ENCODE results near the gene SNCB. TPM values are rescaled to one million over a fixed set of nuclear protein-coding genes. Genes with fewer than 3 reads are reported as not detected.

SNCB gene
- total RNA-seq, 2 experiments from 2014 or later = 0.46 to 0.55 TPM

DNA sequence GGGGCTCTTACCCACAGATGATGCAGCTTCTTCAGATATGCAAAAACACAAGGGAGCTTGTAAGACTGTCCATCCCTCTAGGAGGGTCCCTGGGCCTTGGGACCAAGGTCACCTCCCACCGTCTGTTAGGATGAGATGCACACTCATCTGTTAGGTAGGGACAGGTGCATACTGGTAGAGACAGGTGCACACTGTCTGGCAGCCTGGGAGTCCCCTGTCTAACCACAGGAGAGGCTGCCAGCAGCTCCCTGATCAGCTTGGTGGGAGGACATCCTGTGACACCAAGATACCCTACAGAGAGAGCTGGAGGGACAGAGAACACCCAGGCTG lies 30.2 kb upstream of the SNCB start:
- Mint-ChIP-seq H3K27me3 (peaks cover 8% of the 10 kb centered on the region), H3K4me1 (peaks cover 29% of the 10 kb centered on the region), H3K36me3 (ENCODE audit: low read depth) (peaks cover 4% of the 10 kb centered on the region), H3K27ac (no peak overlapping the region), H3K4me3 (no peak overlapping the region), H3K9me3 (ENCODE audit: low read depth) (no peaks in the 10 kb centered on the region)
- DNase-seq (no peak), ATAC-seq (peak; percentile 34)
- intact Hi-C loops (cut with DNase I, micrococcal nuclease) = loop anchor here (1.0 to 5.0 kb wide), 4 partner anchors 150 to 452 kb away; partner anchors contain the start of gene UNC5A (in 1 of the 2)
- CTCF ChIA-PET = interaction anchor here (0.6 to 6.1 kb wide), 63 partner anchors 8 to 503 kb away, joined by 3 to 56 read pairs (median 4); partner anchors contain the start of genes EIF4E1B, HK3, SNCB and TSPAN17
- POLR2A ChIA-PET = interaction anchor here (1.1 kb wide), 1 partner anchor 242 kb away, joined by 9 read pairs; no protein-coding TSS in a partner anchor

DNA sequence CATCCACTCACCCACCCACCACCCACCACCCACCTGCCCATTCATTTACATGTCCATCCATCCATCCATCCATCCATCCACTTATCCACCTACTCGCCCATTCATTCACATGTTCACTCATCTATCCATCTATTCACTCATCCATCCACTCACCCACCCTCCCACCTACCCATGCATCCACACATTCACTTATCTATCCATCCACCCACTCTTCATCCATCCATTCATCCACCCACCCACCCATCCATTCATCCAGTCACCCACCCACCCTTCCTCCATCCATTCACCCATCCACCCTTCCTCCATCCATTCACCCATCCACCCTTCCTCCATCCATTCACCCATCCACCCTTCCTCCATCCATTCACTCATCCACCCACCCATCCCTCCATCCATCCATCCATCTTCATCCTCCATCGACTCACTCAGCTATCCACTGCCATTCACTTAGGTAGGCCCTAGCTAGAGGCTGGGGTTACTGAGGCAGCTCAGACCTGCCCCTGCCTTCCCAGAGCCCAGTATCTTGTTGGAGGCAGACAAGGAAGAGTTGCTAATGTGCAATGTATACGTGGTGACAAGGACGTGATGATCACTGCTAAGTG lies 29.6 kb upstream of the SNCB start:
- H3K36me3 Mint-ChIP-seq (ENCODE audit: low read depth) = peaks cover 4% of the 10 kb centered on the region
- H3K9me3 Mint-ChIP-seq (ENCODE audit: low read depth) = no peaks in the 10 kb centered on the region
- ATAC-seq (no peak), DNase-seq (no peak)
- CTCF ChIA-PET = interaction anchor here (0.6 to 6.1 kb wide), 60 partner anchors 9 to 504 kb away, joined by 3 to 56 read pairs (median 4); partner anchors contain the start of genes EIF4E1B, HK3, SNCB and TSPAN17
- no peak overlapping the region for H3K27ac Mint-ChIP-seq
- POLR2A ChIA-PET = interaction anchor here (1.1 kb wide), 1 partner anchor 242 kb away, joined by 9 read pairs; no protein-coding TSS in a partner anchor
- intact Hi-C loops (cut with DNase I, micrococcal nuclease) = loop anchor here (1.0 to 5.0 kb wide), 5 partner anchors 83 to 452 kb away; partner anchors contain the start of gene UNC5A (in 1 of the 2)
- peaks cover 30% of the 10 kb centered on the region for H3K4me1 Mint-ChIP-seq
- H3K27me3 Mint-ChIP-seq = peaks cover 8% of the 10 kb centered on the region
- H3K4me3 Mint-ChIP-seq = no peak overlapping the region

GRCh38 chr5:176659512-176659839 lies 29.1 kb upstream of the SNCB start:
- intact Hi-C loops (cut with DNase I, micrococcal nuclease) = loop anchor here in 1 of 2 experiments (2.0 kb wide), 2 partner anchors 83 to 299 kb away; no protein-coding TSS in a partner anchor
- DNase-seq = no peak
- Mint-ChIP-seq H3K4me1 (peaks cover 34% of the 10 kb centered on the region), H3K9me3 (ENCODE audit: low read depth) (no peaks in the 10 kb centered on the region), H3K27ac (no peak overlapping the region), H3K27me3 (peaks cover 8% of the 10 kb centered on the region), H3K4me3 (no peak overlapping the region), H3K36me3 (ENCODE audit: low read depth) (peaks cover 4% of the 10 kb centered on the region)
- no peak for ATAC-seq
- CTCF ChIA-PET = interaction anchor here (0.5 to 6.1 kb wide), 18 partner anchors 10 to 412 kb away, joined by 3 to 56 read pairs (median 5); partner anchors contain the start of genes TSPAN17 and UIMC1
- POLR2A ChIA-PET = no interaction called here

GRCh38 chr5:176658817-176659511 lies 28.6 kb upstream of the SNCB start:
- H3K4me1 Mint-ChIP-seq = peaks cover 37% of the 10 kb centered on the region
- DNase-seq (peak; percentile 35), ATAC-seq (peak; percentile 27)
- H3K27me3 Mint-ChIP-seq = peaks cover 3% of the 10 kb centered on the region
- ChIA-PET POLR2A (no interaction called here), CTCF (interaction anchor here (0.5 to 6.1 kb wide), 20 partner anchors 10 to 347 kb away, joined by 3 to 56 read pairs (median 4); partner anchors contain the start of genes TSPAN17 and UIMC1)
- peak overlapping the region; percentile 65 for H3K27ac Mint-ChIP-seq
- intact Hi-C loops (cut with DNase I, micrococcal nuclease) = loop anchor here in 1 of 2 experiments (2.0 kb wide), 2 partner anchors 84 to 300 kb away; no protein-coding TSS in a partner anchor
- peaks cover 4% of the 10 kb centered on the region for H3K36me3 Mint-ChIP-seq (ENCODE audit: low read depth)
- peak overlapping the region; percentile 15 for H3K4me3 Mint-ChIP-seq
- H3K9me3 Mint-ChIP-seq (ENCODE audit: low read depth) = no peaks in the 10 kb centered on the region

DNA sequence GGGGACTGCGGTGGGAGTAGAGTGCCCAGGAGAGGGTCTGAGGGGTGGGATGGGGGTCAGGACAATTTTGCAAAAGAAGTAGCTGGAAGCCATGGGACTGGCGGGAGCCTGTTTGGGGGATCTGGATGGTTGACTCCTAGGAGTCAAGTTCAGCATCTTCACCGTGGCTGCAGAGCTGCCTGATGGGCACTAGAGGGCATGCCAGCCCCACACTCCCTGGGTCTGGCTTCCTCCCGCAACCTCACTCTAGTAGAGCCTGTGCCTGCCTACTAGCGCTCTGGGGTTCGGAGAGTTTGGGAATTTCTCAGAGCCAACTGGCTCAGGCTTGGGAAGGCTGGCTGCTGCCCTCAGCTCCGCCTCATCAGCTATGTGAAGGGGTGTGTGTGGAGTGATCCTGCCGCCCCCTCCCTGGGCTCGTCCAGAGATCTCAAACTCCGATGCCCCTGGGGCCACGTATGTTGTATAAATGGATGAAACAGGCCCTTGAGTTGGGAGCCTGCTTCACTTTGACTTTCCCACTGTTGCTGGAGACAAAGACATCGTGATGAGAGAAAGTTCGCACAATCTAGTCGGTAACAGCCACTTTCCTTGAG lies 27.8 kb upstream of the SNCB start:
- POLR2A ChIA-PET = no interaction called here
- ATAC-seq (peak; percentile 65), DNase-seq (peak; percentile 85)
- Mint-ChIP-seq H3K27ac (no peak overlapping the region), H3K27me3 (no peaks in the 10 kb centered on the region), H3K36me3 (ENCODE audit: low read depth) (peaks cover 11% of the 10 kb centered on the region), H3K4me1 (peaks cover 46% of the 10 kb centered on the region), H3K4me3 (no peak overlapping the region), H3K9me3 (ENCODE audit: low read depth) (no peaks in the 10 kb centered on the region)
- intact Hi-C loops (cut with DNase I, micrococcal nuclease) = loop anchor here in 1 of 2 experiments (2.0 kb wide), 2 partner anchors 85 to 301 kb away; no protein-coding TSS in a partner anchor
- CTCF ChIA-PET = interaction anchor here (0.6 to 6.1 kb wide), 15 partner anchors 9 to 455 kb away, joined by 3 to 56 read pairs (median 4); partner anchors contain the start of gene TSPAN17

- no peaks in the 10 kb centered on the region for H3K9me3 Mint-ChIP-seq (ENCODE audit: low read depth)
- intact Hi-C loops (cut with DNase I, micrococcal nuclease) = no loop called here
- ATAC-seq (no peak), DNase-seq (no peak)
- H3K36me3 Mint-ChIP-seq (ENCODE audit: low read depth) = peaks cover 14% of the 10 kb centered on the region
- peaks cover 60% of the 10 kb centered on the region for H3K4me1 Mint-ChIP-seq
- H3K4me3 Mint-ChIP-seq = no peak overlapping the region
- ChIA-PET CTCF (interaction anchor here (3.1 to 6.1 kb wide), 2 partner anchors 7 to 13 kb away, joined by 17 to 56 read pairs; partner anchors contain the start of gene TSPAN17), POLR2A (interaction anchor here (0.6 kb wide), 1 partner anchor 169 kb away, joined by 3 read pairs; no protein-coding TSS in a partner anchor)
- H3K27me3 Mint-ChIP-seq = no peaks in the 10 kb centered on the region
- no peak overlapping the region for H3K27ac Mint-ChIP-seq
Observed at GRCh38 chr5:176656467-176656990, 26.2 kb upstream of the SNCB start.

GRCh38 chr5:176654856-176655255 lies 24.5 kb upstream of the SNCB start:
- H3K27ac Mint-ChIP-seq = no peak overlapping the region
- no peak overlapping the region for H3K4me3 Mint-ChIP-seq
- ATAC-seq (no peak), DNase-seq (no peak)
- CTCF ChIA-PET = no interaction called here
- H3K4me1 Mint-ChIP-seq = peaks cover 56% of the 10 kb centered on the region
- intact Hi-C loops (cut with DNase I, micrococcal nuclease) = loop anchor here in 1 of 2 experiments (5.0 kb wide), 1 partner anchor 247 kb away; no protein-coding TSS in a partner anchor
- no peaks in the 10 kb centered on the region for H3K9me3 Mint-ChIP-seq (ENCODE audit: low read depth)
- H3K36me3 Mint-ChIP-seq (ENCODE audit: low read depth) = peaks cover 16% of the 10 kb centered on the region
- POLR2A ChIA-PET = no interaction called here
- no peaks in the 10 kb centered on the region for H3K27me3 Mint-ChIP-seq

GRCh38 chr5:176653401-176654385 lies 23.4 kb upstream of the SNCB start:
- peak overlapping the region; percentile 1 for H3K4me3 Mint-ChIP-seq
- peaks cover 54% of the 10 kb centered on the region for H3K4me1 Mint-ChIP-seq
- ATAC-seq (peak; percentile 82), DNase-seq (peak; percentile 89)
- H3K27ac Mint-ChIP-seq = peak overlapping the region; percentile 55
- CTCF ChIA-PET = interaction anchor here (0.6 to 1.2 kb wide), 2 partner anchors 118 to 418 kb away, joined by 3 to 4 read pairs; no protein-coding TSS in a partner anchor
- H3K27me3 Mint-ChIP-seq = no peaks in the 10 kb centered on the region
- H3K36me3 Mint-ChIP-seq (ENCODE audit: low read depth) = peaks cover 16% of the 10 kb centered on the region
- POLR2A ChIA-PET = interaction anchor here (1.1 kb wide), 1 partner anchor 118 kb away, joined by 4 read pairs; no protein-coding TSS in a partner anchor
- no peaks in the 10 kb centered on the region for H3K9me3 Mint-ChIP-seq (ENCODE audit: low read depth)
- intact Hi-C loops (cut with DNase I, micrococcal nuclease) = loop anchor here in 1 of 2 experiments (5.0 kb wide), 1 partner anchor 249 kb away; no protein-coding TSS in a partner anchor

- intact Hi-C loops (cut with DNase I, micrococcal nuclease) = loop anchor here in 1 of 2 experiments (5.0 kb wide), 1 partner anchor 250 kb away; no protein-coding TSS in a partner anchor
- ChIA-PET POLR2A (no interaction called here), CTCF (interaction anchor here (7.2 kb wide), 1 partner anchor 7 kb away, joined by 56 read pairs; no protein-coding TSS in a partner anchor)
- Mint-ChIP-seq H3K4me1 (peaks cover 51% of the 10 kb centered on the region), H3K4me3 (no peak overlapping the region), H3K27ac (no peak overlapping the region), H3K36me3 (ENCODE audit: low read depth) (peaks cover 16% of the 10 kb centered on the region), H3K27me3 (no peaks in the 10 kb centered on the region), H3K9me3 (ENCODE audit: low read depth) (no peaks in the 10 kb centered on the region)
- DNase-seq (no peak), ATAC-seq (no peak)
Observed at GRCh38 chr5:176652136-176652535, 21.8 kb upstream of the SNCB start.

- no peak for DNase-seq
- no peak for ATAC-seq
- CTCF ChIA-PET = interaction anchor here (0.6 to 7.2 kb wide), 3 partner anchors 7 to 1114 kb away, joined by 3 to 56 read pairs (median 3); no protein-coding TSS in a partner anchor
- POLR2A ChIA-PET = no interaction called here
- no peaks in the 10 kb centered on the region for H3K9me3 Mint-ChIP-seq (ENCODE audit: low read depth)
- no peaks in the 10 kb centered on the region for H3K27me3 Mint-ChIP-seq
- H3K27ac Mint-ChIP-seq = no peak overlapping the region
- peaks cover 55% of the 10 kb centered on the region for H3K4me1 Mint-ChIP-seq
- H3K36me3 Mint-ChIP-seq (ENCODE audit: low read depth) = peaks cover 16% of the 10 kb centered on the region
- H3K4me3 Mint-ChIP-seq = no peak overlapping the region
- intact Hi-C loops (cut with DNase I, micrococcal nuclease) = loop anchor here in 1 of 2 experiments (5.0 kb wide), 1 partner anchor 251 kb away; no protein-coding TSS in a partner anchor
Observed at GRCh38 chr5:176651472-176651980, 21.2 kb upstream of the SNCB start.

All from activated CD4-positive, alpha-beta T cell treated with anti-CD3 and anti-CD28 coated beads for 36 hours (primary cell).